ENCODE measurements around the gene C1GALT1.

The C1GALT1 gene

GRCh38 chr7:7264306-7265040, 82.1 kb downstream of the C1GALT1 start:
- TF ChIP-seq CTCF (IDR thresholded peaks at IDR 0.05; ENCODE audit: insufficient read depth, low read length, missing control alignments), result no peak
- CTCF ChIA-PET, result interaction anchor here (1.5 kb wide), 1 partner anchor 159 kb away, joined by 4 read pairs; no protein-coding TSS in a partner anchor

GRCh38 chr7:7265081-7266075, 83.0 kb downstream of the C1GALT1 start:
- TF ChIP-seq CTCF (IDR thresholded peaks at IDR 0.05; ENCODE audit: insufficient read depth, low read length, missing control alignments), result no peak
- DNase-seq (ENCODE audit: low read depth, low spot score), result no peak
- CTCF ChIA-PET, result interaction anchor here (1.3 to 1.5 kb wide), 2 partner anchors 160 to 162 kb away, joined by 4 to 6 read pairs; no protein-coding TSS in a partner anchor

More at GRCh38 chr7:7264306-7265040, 82.1 kb downstream of the C1GALT1 start:
- DNase-seq (ENCODE audit: low read depth, low spot score), result no peak
- POLR2A ChIA-PET, result no interaction called here
- no peak overlapping the region for H3K4me3 ChIP-seq (ENCODE audit: low read depth, low read length)

GRCh38 chr7:7266257-7266881, 84.0 kb downstream of the C1GALT1 start:
- POLR2A ChIA-PET, result no interaction called here
- H3K4me3 ChIP-seq (ENCODE audit: low read depth, low read length), result no peak overlapping the region
- CTCF ChIA-PET, result interaction anchor here (1.3 kb wide), 1 partner anchor 163 kb away, joined by 6 read pairs; no protein-coding TSS in a partner anchor
- TF ChIP-seq CTCF (IDR thresholded peaks at IDR 0.05; ENCODE audit: insufficient read depth, low read length, missing control alignments), result no peak
- no peak for DNase-seq (ENCODE audit: low read depth, low spot score)

More at GRCh38 chr7:7265081-7266075, 83.0 kb downstream of the C1GALT1 start:
- no peak overlapping the region for H3K4me3 ChIP-seq (ENCODE audit: low read depth, low read length)
- POLR2A ChIA-PET, result no interaction called here

- no peak for TF ChIP-seq CTCF (IDR thresholded peaks at IDR 0.05; ENCODE audit: insufficient read depth, low read length, missing control alignments)
- CTCF ChIA-PET, result no interaction called here
- POLR2A ChIA-PET, result no interaction called here
Measured at GRCh38 chr7:7271094-7271874, 88.9 kb downstream of the C1GALT1 start.

GRCh38 chr7:7272294-7272693, 90.0 kb downstream of the C1GALT1 start:
- no peak overlapping the region for H3K4me3 ChIP-seq (ENCODE audit: low read depth, low read length)
- CTCF ChIA-PET, result interaction anchor here (3.5 kb wide), 1 partner anchor 169 kb away, joined by 12 read pairs; no protein-coding TSS in a partner anchor
- TF ChIP-seq CTCF (IDR thresholded peaks at IDR 0.05; ENCODE audit: insufficient read depth, low read length, missing control alignments), result no peak
- no peak for DNase-seq (ENCODE audit: low read depth, low spot score)
- POLR2A ChIA-PET, result no interaction called here

More at GRCh38 chr7:7271094-7271874, 88.9 kb downstream of the C1GALT1 start:
- H3K4me3 ChIP-seq (ENCODE audit: low read depth, low read length), result no peak overlapping the region
- no peak for DNase-seq (ENCODE audit: low read depth, low spot score)

Data from AG04449 (cell line).